ENCODE measurements around the gene TRIM46. TPM values are rescaled to one million over a fixed set of nuclear protein-coding genes. Genes with fewer than 3 reads are reported as not detected.
"Not testable (repeated sequence)": the region's sequence is repeated elsewhere in the genome, so short reads cannot be mapped to it uniquely, and the experiment has no call there.

Gene TRIM46
- total and polyA plus RNA-seq, 8 donors = 0.19 to 4.1 (median 0.39) TPM

- Histone ChIP-seq H3K27me3 (no peaks in the 10 kb centered on the region), H3K4me3 (no peak overlapping the region), H3K27ac (no peak overlapping the region), H3K4me1 (peaks cover 4 to 20% (median 6%) of the 10 kb centered on the region in 3 donors), H3K9me3 (no peaks in the 10 kb centered on the region), H3K36me3 (no peaks in the 10 kb centered on the region)
- DNase-seq = no peak
- no peak for TF ChIP-seq CTCF (IDR thresholded peaks at IDR 0.05)
- WGBS, 2 donors = 66 to 70% methylated on average over 7 of the region's 7 CpGs
- no peak for ATAC-seq
- FAIRE-seq = no peak
- intact Hi-C loops (cut with DNase I) = no loop called here
Observed at GRCh38 chr1:155141749-155142148, 31.9 kb upstream of the TRIM46 start.

- intact Hi-C loops (cut with DNase I) = no loop called here
- no peak for FAIRE-seq
- Histone ChIP-seq H3K4me3 (no peak overlapping the region), H3K4me1 (no peaks in the 10 kb centered on the region), H3K9me3 (no peaks in the 10 kb centered on the region), H3K36me3 (no peaks in the 10 kb centered on the region), H3K27ac (no peak overlapping the region), H3K27me3 (no peaks in the 10 kb centered on the region)
- TF ChIP-seq CTCF (IDR thresholded peaks at IDR 0.05) = no peak
- WGBS, 2 donors = 59 to 65% methylated on average over 3 of the region's 3 CpGs
- no peak for ATAC-seq
- no peak for DNase-seq
Observed at GRCh38 chr1:155145491-155145890, 28.2 kb upstream of the TRIM46 start.

DNA sequence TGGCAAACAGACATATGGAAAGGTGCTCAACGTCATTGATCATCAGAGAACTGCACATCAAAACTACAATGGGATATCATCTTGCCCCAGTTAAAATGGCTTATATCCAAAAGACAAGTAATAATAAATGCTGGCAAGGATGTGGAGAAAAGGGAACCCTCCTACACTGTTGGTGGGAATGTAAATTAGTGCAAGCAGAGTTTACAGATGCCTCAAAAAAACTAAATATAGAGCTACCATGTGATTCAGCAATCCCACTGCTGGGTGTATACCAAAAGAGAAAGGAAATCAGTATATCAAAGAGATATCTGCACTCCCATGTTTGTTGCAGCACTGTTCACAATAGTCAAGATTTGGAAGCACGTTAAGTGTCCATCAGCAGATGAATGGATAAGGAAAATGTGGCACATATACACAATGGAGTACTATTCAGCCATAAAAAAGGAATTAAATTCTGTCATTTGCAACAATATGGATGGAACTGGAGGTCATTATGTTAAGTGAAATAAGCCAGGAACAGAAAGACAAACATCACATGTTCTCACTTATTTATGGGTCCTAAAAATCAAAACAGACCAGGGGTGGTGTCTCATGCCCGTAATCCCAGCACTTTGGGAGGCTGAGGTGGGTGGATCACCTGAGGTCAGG is 17.5 kb upstream of the TRIM46 start:
- H3K4me3 ChIP-seq; H3K9me3 ChIP-seq; intact Hi-C loops (cut with DNase I); DNase-seq; H3K4me1 ChIP-seq; ATAC-seq; FAIRE-seq; H3K27me3 ChIP-seq; H3K27ac ChIP-seq; H3K36me3 ChIP-seq: not testable (repeated sequence)
- WGBS, 2 donors = 53 to 55% methylated on average over 3 of the region's 3 CpGs

DNA sequence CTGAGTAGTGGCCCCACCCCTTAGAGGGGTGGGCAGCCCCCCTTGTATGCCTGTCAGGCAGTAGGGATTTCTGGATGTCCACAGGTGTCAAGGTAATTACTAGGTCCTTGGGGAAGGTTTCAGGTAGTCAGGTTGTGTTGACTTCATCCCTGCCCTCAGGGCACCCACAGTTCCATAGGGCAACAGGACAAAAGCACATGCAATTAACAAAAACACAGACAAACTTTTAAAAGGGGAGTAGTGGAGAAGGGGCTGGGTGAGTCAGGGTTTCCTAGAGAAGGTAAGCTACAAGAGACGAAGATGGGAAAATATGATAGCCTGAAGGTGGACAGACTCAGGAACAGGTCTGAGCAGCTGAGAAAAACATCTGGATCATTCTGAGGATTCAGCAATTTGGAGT is 14.7 kb upstream of the TRIM46 start:
- no peak for ATAC-seq
- H3K36me3 ChIP-seq = no peaks in the 10 kb centered on the region
- TF ChIP-seq CTCF (IDR thresholded peaks at IDR 0.05) = no peak
- intact Hi-C loops (cut with DNase I) = no loop called here
- WGBS, 2 donors = 41 to 66% methylated on average over 1 of the region's 1 CpG
- H3K27ac ChIP-seq = no peak overlapping the region
- FAIRE-seq = no peak
- no peaks in the 10 kb centered on the region for H3K9me3 ChIP-seq
- H3K4me3 ChIP-seq = no peak overlapping the region
- no peak for DNase-seq
- H3K27me3 ChIP-seq = no peaks in the 10 kb centered on the region
- no peaks in the 10 kb centered on the region for H3K4me1 ChIP-seq

DNA sequence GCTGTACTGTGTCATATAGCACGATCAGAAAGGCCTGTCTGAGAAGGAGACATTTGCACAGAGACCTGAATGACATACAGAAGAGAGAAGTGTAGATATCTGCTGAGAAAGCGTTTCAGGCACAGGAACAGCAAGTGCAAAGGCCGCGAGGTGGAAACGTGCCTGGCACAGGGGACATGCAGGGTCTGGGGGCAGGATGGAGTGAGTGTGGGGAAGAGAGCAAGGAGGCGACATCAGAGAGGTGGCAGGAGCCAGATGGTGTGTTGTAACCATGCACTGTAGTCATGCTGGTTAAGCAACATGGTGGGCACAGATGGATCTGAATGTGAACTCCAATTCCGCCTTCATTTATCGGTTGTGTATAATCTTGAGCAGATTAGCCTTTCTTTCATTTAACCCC is 13.5 kb upstream of the TRIM46 start:
- FAIRE-seq (no peak), DNase-seq (no peak), ATAC-seq (no peak)
- intact Hi-C loops (cut with DNase I) = loop anchor here in 1 of 3 donors (10.0 kb wide), 1 partner anchor 55 kb away; no protein-coding TSS in a partner anchor
- H3K27ac ChIP-seq = no peak overlapping the region
- H3K4me3 ChIP-seq = no peak overlapping the region
- H3K27me3 ChIP-seq = no peaks in the 10 kb centered on the region
- no peaks in the 10 kb centered on the region for H3K4me1 ChIP-seq
- H3K36me3 ChIP-seq = no peaks in the 10 kb centered on the region
- H3K9me3 ChIP-seq = no peaks in the 10 kb centered on the region
- no peak for TF ChIP-seq CTCF (IDR thresholded peaks at IDR 0.05)
- 68 to 82% methylated on average over 8 of the region's 8 CpGs for WGBS, 2 donors

DNA sequence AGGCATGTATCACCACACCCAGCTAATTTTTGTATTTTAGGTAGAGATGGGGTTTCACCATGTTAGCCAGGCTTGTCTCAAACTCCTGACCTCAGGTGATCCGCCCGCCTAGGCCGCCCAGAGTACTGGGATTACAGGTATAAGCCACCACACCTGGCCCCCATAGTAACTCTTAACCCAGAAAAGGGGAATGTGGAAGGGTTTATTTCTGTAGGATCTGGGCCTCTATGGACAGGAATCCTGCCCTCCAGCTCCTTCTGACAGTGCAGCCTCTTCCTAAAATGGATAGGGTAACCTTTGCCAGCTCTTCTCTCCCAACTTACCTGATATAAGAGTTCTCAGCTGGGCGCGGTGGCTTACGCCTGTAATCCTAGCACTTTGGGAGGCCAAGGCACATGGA is 11.0 kb upstream of the TRIM46 start:
- not testable (repeated sequence) for H3K9me3 ChIP-seq, ATAC-seq, H3K4me1 ChIP-seq, H3K27ac ChIP-seq, DNase-seq, FAIRE-seq, H3K36me3 ChIP-seq, H3K27me3 ChIP-seq, H3K4me3 ChIP-seq
- 95 to 97% methylated on average over 6 of the region's 6 CpGs for WGBS, 2 donors
- intact Hi-C loops (cut with DNase I) = loop anchor here in 1 of 3 donors (10.0 kb wide), 1 partner anchor 58 kb away; no protein-coding TSS in a partner anchor

- not testable (repeated sequence) for H3K9me3 ChIP-seq
Observed at GRCh38 chr1:155163785-155164184, 9.9 kb upstream of the TRIM46 start.

GRCh38 chr1:155164625-155165024 is 9.0 kb upstream of the TRIM46 start:
- H3K27ac ChIP-seq, H3K4me3 ChIP-seq, DNase-seq, H3K4me1 ChIP-seq, H3K27me3 ChIP-seq, H3K36me3 ChIP-seq, ATAC-seq, H3K9me3 ChIP-seq, FAIRE-seq: not testable (repeated sequence)
- intact Hi-C loops (cut with DNase I) = loop anchor here in 2 of 3 donors (5.0 to 10.0 kb wide), 2 partner anchors 60 to 72 kb away; no protein-coding TSS in a partner anchor
- WGBS, 2 donors = 83 to 87% methylated on average over 11 of the region's 11 CpGs

More at GRCh38 chr1:155163785-155164184, 9.9 kb upstream of the TRIM46 start:
- not testable (repeated sequence) for H3K36me3 ChIP-seq, H3K27ac ChIP-seq, H3K4me1 ChIP-seq, FAIRE-seq, H3K4me3 ChIP-seq, H3K27me3 ChIP-seq, DNase-seq, ATAC-seq
- intact Hi-C loops (cut with DNase I) = loop anchor here in 1 of 3 donors (10.0 kb wide), 1 partner anchor 59 kb away; no protein-coding TSS in a partner anchor
- WGBS, 2 donors = 91 to 94% methylated on average over 4 of the region's 4 CpGs
